ENCODE data around the gene TNFSF12. TPM values are rescaled to one million over a fixed set of nuclear protein-coding genes. Genes with fewer than 3 reads are reported as not detected.

Gene TNFSF12
- polyA plus RNA-seq, 1 donor (not counting 4 experiments of a cell fraction or from before 2014, with no cell fraction given), result 1.0 TPM

DNA sequence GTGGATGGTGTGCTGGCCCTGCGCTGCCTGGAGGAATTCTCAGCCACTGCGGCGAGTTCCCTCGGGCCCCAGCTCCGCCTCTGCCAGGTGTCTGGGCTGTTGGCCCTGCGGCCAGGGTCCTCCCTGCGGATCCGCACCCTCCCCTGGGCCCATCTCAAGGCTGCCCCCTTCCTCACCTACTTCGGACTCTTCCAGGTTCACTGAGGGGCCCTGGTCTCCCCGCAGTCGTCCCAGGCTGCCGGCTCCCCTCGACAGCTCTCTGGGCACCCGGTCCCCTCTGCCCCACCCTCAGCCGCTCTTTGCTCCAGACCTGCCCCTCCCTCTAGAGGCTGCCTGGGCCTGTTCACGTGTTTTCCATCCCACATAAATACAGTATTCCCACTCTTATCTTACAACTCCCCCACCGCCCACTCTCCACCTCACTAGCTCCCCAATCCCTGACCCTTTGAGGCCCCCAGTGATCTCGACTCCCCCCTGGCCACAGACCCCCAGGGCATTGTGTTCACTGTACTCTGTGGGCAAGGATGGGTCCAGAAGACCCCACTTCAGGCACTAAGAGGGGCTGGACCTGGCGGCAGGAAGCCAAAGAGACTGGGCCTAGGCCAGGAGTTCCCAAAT lies 8.4 kb downstream of the TNFSF12 start:
- Histone ChIP-seq H3K27ac (ENCODE audit: control insufficient read depth, insufficient read depth, low read length) (no peak overlapping the region), H3K27me3 (ENCODE audit: control insufficient read depth, extremely low read depth, insufficient read depth, low read length) (no peaks in the 10 kb centered on the region), H3K9me3 (ENCODE audit: control insufficient read depth, low read depth, low read length) (no peaks in the 10 kb centered on the region), H3K4me2 (ENCODE audit: control insufficient read depth, extremely low read depth, insufficient read depth, low read depth, low read length) (no peak overlapping the region), H3K4me1 (ENCODE audit: control insufficient read depth, extremely low read depth, insufficient read depth, low read length) (peaks cover 32% of the 10 kb centered on the region), H4K20me1 (ENCODE audit: control insufficient read depth, extremely low read depth, insufficient read depth, low read length) (no peaks in the 10 kb centered on the region), H3K79me2 (ENCODE audit: control insufficient read depth, insufficient read depth, low read length) (peaks cover 4% of the 10 kb centered on the region), H2AFZ (ENCODE audit: control insufficient read depth, low read length) (no peak overlapping the region), H3K9ac (ENCODE audit: control insufficient read depth, extremely low read depth, insufficient read depth, low read length) (no peak overlapping the region), H3K36me3 (ENCODE audit: control insufficient read depth in 2 of 2, extremely low read depth in 1 of 2, insufficient read depth in 2 of 2, low read length in 2 of 2) (no peaks in the 10 kb centered on the region), H3K4me3 (ENCODE audit: control insufficient read depth in 2 of 3, extremely low read depth in 1 of 3, insufficient read depth in 2 of 3, low read depth in 1 of 3, low read length in 3 of 3) (no peak overlapping the region), H3K9me1 (ENCODE audit: control insufficient read depth, extremely low read depth, insufficient read depth, low read length) (no peaks in the 10 kb centered on the region)
- DNase-seq (ENCODE audit: low read depth, low spot score) (no peak), FAIRE-seq (no peak)
- TF ChIP-seq EZH2 (IDR thresholded peaks at IDR 0.05; ENCODE audit: low read length) (no peak), CTCF (optimal IDR thresholded peaks at IDR 0.05 in 1 of 3, IDR thresholded peaks at IDR 0.05 in 1 of 3, conservative IDR thresholded peaks at IDR 0.05 in 1 of 3; ENCODE audit: extremely low read depth in 1 of 3, insufficient read depth in 2 of 3, low read length in 3 of 3) (no peak)
- dilution Hi-C loops (cut with MboI; ENCODE audit: extremely low pct_ligation_motif_present, low sequenced_read_pairs), result no loop called here

DNA sequence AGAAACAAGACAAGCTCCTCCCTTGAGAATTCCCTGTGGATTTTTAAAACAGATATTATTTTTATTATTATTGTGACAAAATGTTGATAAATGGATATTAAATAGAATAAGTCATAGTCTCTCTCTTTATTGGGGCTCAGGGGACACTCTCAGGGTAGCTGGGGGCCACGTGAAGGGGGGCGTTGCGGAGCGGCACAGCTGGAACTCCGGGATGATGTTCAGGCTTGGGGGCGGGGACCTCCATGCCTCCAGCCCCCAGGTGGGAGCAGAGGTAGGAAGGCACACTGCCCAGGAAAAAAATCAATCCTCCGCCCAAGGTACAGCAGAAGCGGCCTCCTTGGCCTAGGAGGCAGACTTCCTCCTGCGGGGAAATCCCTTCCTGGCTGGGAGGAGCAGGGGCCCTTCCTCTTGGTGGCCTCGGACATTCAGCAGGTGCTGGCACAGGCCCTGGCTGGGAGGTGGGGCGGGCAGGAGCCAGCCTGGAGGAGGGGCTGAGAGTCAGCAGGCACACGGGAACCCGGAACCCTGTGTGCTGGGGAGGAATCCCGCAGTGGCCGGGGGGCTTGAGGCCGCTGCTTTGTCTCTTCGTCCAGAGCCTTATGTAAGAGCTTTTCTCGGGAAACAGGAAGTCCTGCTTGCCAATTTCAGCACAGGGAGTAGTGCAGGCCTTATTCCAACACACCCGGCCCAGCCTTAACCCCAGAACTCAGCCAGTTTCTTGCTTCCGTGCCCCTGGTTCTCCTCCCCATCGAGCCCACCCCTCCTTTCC lies 9.1 kb downstream of the TNFSF12 start:
- no peaks in the 10 kb centered on the region for H3K36me3 ChIP-seq (ENCODE audit: control insufficient read depth in 2 of 2, extremely low read depth in 1 of 2, insufficient read depth in 2 of 2, low read length in 2 of 2)
- no peaks in the 10 kb centered on the region for H4K20me1 ChIP-seq (ENCODE audit: control insufficient read depth, extremely low read depth, insufficient read depth, low read length)
- no peaks in the 10 kb centered on the region for H3K9me1 ChIP-seq (ENCODE audit: control insufficient read depth, extremely low read depth, insufficient read depth, low read length)
- peaks cover 11% of the 10 kb centered on the region for H3K79me2 ChIP-seq (ENCODE audit: control insufficient read depth, insufficient read depth, low read length)
- H3K27ac ChIP-seq (ENCODE audit: control insufficient read depth, insufficient read depth, low read length), result peak overlapping the region; percentile 49
- peaks cover 37% of the 10 kb centered on the region for H3K4me1 ChIP-seq (ENCODE audit: control insufficient read depth, extremely low read depth, insufficient read depth, low read length)
- peak overlapping the region; percentile 87 for H2AFZ ChIP-seq (ENCODE audit: control insufficient read depth, low read length)
- H3K9me3 ChIP-seq (ENCODE audit: control insufficient read depth, low read depth, low read length), result no peaks in the 10 kb centered on the region
- FAIRE-seq (peak; percentile 44), DNase-seq (ENCODE audit: low read depth, low spot score) (no peak)
- H3K27me3 ChIP-seq (ENCODE audit: control insufficient read depth, extremely low read depth, insufficient read depth, low read length), result no peaks in the 10 kb centered on the region
- dilution Hi-C loops (cut with MboI; ENCODE audit: extremely low pct_ligation_motif_present, low sequenced_read_pairs), result no loop called here
- H3K4me3 ChIP-seq (ENCODE audit: control insufficient read depth in 2 of 3, extremely low read depth in 1 of 3, insufficient read depth in 2 of 3, low read depth in 1 of 3, low read length in 3 of 3), result peak overlapping the region; percentile 12 to 50 (median 29)
- TF ChIP-seq EZH2 (IDR thresholded peaks at IDR 0.05; ENCODE audit: low read length), result no peak
- TF ChIP-seq CTCF (optimal IDR thresholded peaks at IDR 0.05 in 1 of 3, IDR thresholded peaks at IDR 0.05 in 1 of 3, conservative IDR thresholded peaks at IDR 0.05 in 1 of 3; ENCODE audit: extremely low read depth in 1 of 3, insufficient read depth in 2 of 3, low read length in 3 of 3), result no peak
- peak overlapping the region; percentile 84 for H3K4me2 ChIP-seq (ENCODE audit: control insufficient read depth, extremely low read depth, insufficient read depth, low read depth, low read length)
- peak overlapping the region; percentile 75 for H3K9ac ChIP-seq (ENCODE audit: control insufficient read depth, extremely low read depth, insufficient read depth, low read length)
